Measurements from ENCODE around the gene CDH4.

Gene CDH4

DNA sequence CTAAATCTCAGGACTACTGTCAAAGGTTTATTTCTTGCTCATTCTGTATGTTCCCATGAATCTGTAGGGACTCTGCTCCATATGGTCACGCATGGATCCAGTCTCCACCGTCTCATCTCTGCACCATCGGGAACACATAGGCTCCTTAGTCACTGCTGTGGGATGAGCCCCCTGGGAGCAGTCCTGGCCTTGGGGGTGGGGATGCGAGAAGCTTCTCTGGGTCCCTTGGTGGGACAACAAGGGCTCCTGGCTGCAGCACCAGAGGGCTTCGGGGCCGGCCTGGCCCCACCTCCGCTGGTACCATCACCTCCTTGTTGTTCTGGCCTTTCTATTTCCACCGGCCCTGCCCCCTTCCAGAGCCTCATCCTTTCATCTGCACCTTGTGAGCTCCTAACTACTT lies 148.4 kb downstream of the CDH4 start:
- Histone ChIP-seq H3K4me3 (ENCODE audit: low read depth, low read length) (no peak overlapping the region), H3K4me1 (ENCODE audit: control insufficient read depth, insufficient read depth, low read length) (no peaks in the 10 kb centered on the region), H3K9me3 (ENCODE audit: control insufficient read depth, insufficient read depth, low read depth, low read length) (no peaks in the 10 kb centered on the region), H3K27ac (ENCODE audit: extremely low read depth, low read depth, low read length) (no peak overlapping the region), H3K36me3 (ENCODE audit: control insufficient read depth in 2 of 2, insufficient read depth in 1 of 2, low read length in 2 of 2) (no peaks in the 10 kb centered on the region)
- ChIA-PET POLR2A (no interaction called here), CTCF (interaction anchor here (0.6 to 0.7 kb wide), 2 partner anchors 9 to 548 kb away, joined by 3 to 4 read pairs; no protein-coding TSS in a partner anchor)
- TF ChIP-seq KLF17 (tag by site-specific recombination; IDR thresholded peaks at IDR 0.05) (no peak), ZNF324 (tag by site-specific recombination; IDR thresholded peaks at IDR 0.05) (no peak), ZNF626 (tag by site-specific recombination; IDR thresholded peaks at IDR 0.05) (no peak), ZNF596 (tag by site-specific recombination; IDR thresholded peaks at IDR 0.05) (no peak), ZNF19 (tag by site-specific recombination; IDR thresholded peaks at IDR 0.05; ENCODE audit: low read depth) (no peak), ZNF600 (tag by site-specific recombination; IDR thresholded peaks at IDR 0.05) (no peak), ZSCAN30 (tag by site-specific recombination; IDR thresholded peaks at IDR 0.05) (no peak), KLF8 (tag by site-specific recombination; IDR thresholded peaks at IDR 0.05) (no peak), ZNF488 (tag by site-specific recombination; IDR thresholded peaks at IDR 0.05) (no peak), ZNF701 (tag by site-specific recombination; IDR thresholded peaks at IDR 0.05) (no peak), ZNF175 (tag by site-specific recombination; IDR thresholded peaks at IDR 0.05) (no peak), ZNF501 (tag by site-specific recombination; IDR thresholded peaks at IDR 0.05) (no peak), ZNF704 (tag by site-specific recombination; IDR thresholded peaks at IDR 0.05) (no peak)

DNA sequence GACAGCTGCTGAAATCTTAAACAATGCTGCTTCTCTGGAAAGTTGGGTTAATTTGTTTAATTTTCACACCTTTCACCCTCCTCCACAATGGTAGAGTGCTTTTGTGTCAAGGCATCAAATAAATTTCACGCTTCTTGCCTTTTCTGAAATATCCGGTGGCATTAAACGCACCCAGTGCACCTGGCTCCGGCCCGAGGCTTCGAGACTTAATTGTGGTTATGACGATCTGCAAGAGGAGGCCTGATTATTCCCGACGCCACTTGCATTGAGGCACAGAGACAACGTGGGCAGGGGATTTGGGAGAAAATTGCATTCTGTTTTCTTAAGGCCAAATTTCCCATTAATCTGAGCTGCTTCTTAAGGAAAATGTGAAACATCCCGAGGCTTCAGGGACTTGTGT lies 152.2 kb downstream of the CDH4 start:
- Histone ChIP-seq H3K36me3 (ENCODE audit: control insufficient read depth in 2 of 2, insufficient read depth in 1 of 2, low read length in 2 of 2) (no peaks in the 10 kb centered on the region), H3K27ac (ENCODE audit: extremely low read depth, low read depth, low read length) (no peak overlapping the region), H3K9me3 (ENCODE audit: control insufficient read depth, insufficient read depth, low read depth, low read length) (no peaks in the 10 kb centered on the region), H3K4me3 (ENCODE audit: low read depth, low read length) (no peak overlapping the region), H3K4me1 (ENCODE audit: control insufficient read depth, insufficient read depth, low read length) (no peaks in the 10 kb centered on the region)
- TF ChIP-seq TSHZ1 (tag by site-specific recombination; IDR thresholded peaks at IDR 0.05; ENCODE audit: borderline replicate concordance) (no peak), ZEB2 (tag by site-specific recombination; IDR thresholded peaks at IDR 0.05) (no peak), ZNF549 (tag by site-specific recombination; IDR thresholded peaks at IDR 0.05) (no peak), GLI4 (tag by site-specific recombination; IDR thresholded peaks at IDR 0.05) (no peak)
- POLR2A ChIA-PET: no interaction called here
- CTCF ChIA-PET: interaction anchor here (0.7 kb wide), 1 partner anchor 11 kb away, joined by 3 read pairs; no protein-coding TSS in a partner anchor
